Transverse colon (tissue), 4 donors: Measurements from ENCODE around the gene TNC. TPM values are rescaled to one million over a fixed set of nuclear protein-coding genes. Genes with fewer than 3 reads are reported as not detected.

Experiments
- DNase-seq: peaks from one replicate; pipeline ENCODE4 v3.0.0-alpha.2; 2019
- H3K27ac ChIP-seq, 4 donors: fragments of 200-600 bp; sonication (generic); 2 replicates each; pipeline ENCODE4 v1.5.1; 2016 to 2018; ENCODE audit warnings: inconsistent platforms in 4 of 4
- H3K27me3 ChIP-seq: fragments of 200-600 bp; sonication (generic); 2 replicates; pipeline ENCODE4 v1.5.1; 2017; ENCODE audit warnings: inconsistent platforms
- H3K36me3 ChIP-seq, 4 donors: fragments of 200-600 bp; sonication (generic); 2 replicates each; pipeline ENCODE4 v1.5.1; 2017 to 2019; ENCODE audit warnings: inconsistent platforms in 4 of 4
- H3K4me1 ChIP-seq, 4 donors: fragments of 200-600 bp; sonication (generic); 2 replicates each; pipeline ENCODE4 v1.5.1; 2017 to 2020; ENCODE audit warnings: inconsistent platforms in 4 of 4
- H3K4me3 ChIP-seq, 4 donors: fragments of 200-600 bp; sonication (generic); 1 replicate in 1 of 4; 2 replicates in 3 of 4; pipeline versions ENCODE4 v1.5.1 to v1.6.1; 2017 to 2019; ENCODE audit warnings: inconsistent platforms in 4 of 4
- H3K9me3 ChIP-seq, 2 donors: fragments of 200-600 bp; sonication (generic); 2 replicates each; pipeline ENCODE4 v1.5.1; 2017 to 2019; ENCODE audit warnings: inconsistent platforms in 2 of 2
- CTCF ChIP-seq, 5 experiments: fragments of 200-600 bp in 3 of 5; fragments of 450-650 bp in 2 of 5; sonication (generic) in 3 of 5; IDR thresholded peaks; 1 replicate in 2 of 5; 2 replicates in 3 of 5; pipeline ENCODE4 v1.5.1; 2016 to 2017; ENCODE audit warnings: antibody characterized with exemption in 5 of 5, inconsistent platforms in 3 of 5, mild to moderate bottlenecking in 2 of 5, moderate library complexity in 1 of 5
- EP300 ChIP-seq: sonication (generic); formaldehyde crosslinking; IDR thresholded peaks from one replicate; pipeline ENCODE4 v1.6.1; 2017; ENCODE audit warnings: antibody characterized with exemption, low read depth
- POLR2A ChIP-seq: fragments of 450-650 bp; IDR thresholded peaks from one replicate; pipeline ENCODE4 v1.6.1; 2016; ENCODE audit warnings: antibody characterized with exemption, mild to moderate bottlenecking, moderate library complexity
- POLR2AphosphoS5 ChIP-seq, 3 donors: sonication (generic); formaldehyde crosslinking; IDR thresholded peaks; one replicate each; pipeline ENCODE4 v1.6.1; 2016; ENCODE audit warnings: antibody characterized with exemption in 3 of 3
- WGBS, 2 donors: methylation state at CpG; one replicate each; pipeline ENCODE4 v1.1.5; 2018; ENCODE audit warnings: low coverage in 1 of 2; 5-methylcytosine and 5-hydroxymethylcytosine counted together
- in situ Hi-C, 4 donors: fragments of 200-750 bp; cut with MboI; loops; one replicate each; pipeline versions ENCODE4 v1.15.0 to v1.15.1; 2017; ENCODE audit warnings: low sequenced_read_pairs in 3 of 4, low pct_ligation_motif_present in 1 of 4, low pct_unique_long_range_greater_than_20kb in 1 of 4
- intact Hi-C: fragments of 100-400 bp; cut with DNase I; formaldehyde crosslinking; loops from one replicate; pipeline ENCODE4 v1.15.1; 2023; ENCODE audit warnings: low total_unique reads
- total RNA-seq, 4 donors: library from RNA; depleted of rRNA; stranded (reverse); fragments of >200 nt; gene quantifications; one replicate each; pipeline ENCODE4 v1.1.0, GENCODE V29; 2016

The TNC gene
- total RNA-seq, 4 donors from 2014 or later, result 29.4 to 316 (median 61.9) TPM

- intact Hi-C loops (no loop called here), in situ Hi-C loops (no loop called here)
- no peaks in the 10 kb centered on the region for H3K36me3 ChIP-seq
- no peaks in the 10 kb centered on the region for H3K9me3 ChIP-seq
- peaks cover 29% of the 10 kb centered on the region for H3K27me3 ChIP-seq
- H3K27ac ChIP-seq, result no peak overlapping the region
- 100% methylated on average over 1 of the region's 1 CpG for WGBS, 2 donors
- DNase-seq, result no peak
- H3K4me3 ChIP-seq, result no peak overlapping the region
- peaks cover 0 to 1% (median 0%) of the 10 kb centered on the region in 4 donors for H3K4me1 ChIP-seq
- no peak for TF ChIP-seq CTCF (IDR thresholded peaks at IDR 0.05)
- TF ChIP-seq EP300, result no peak
- no peak for TF ChIP-seq POLR2AphosphoS5 (IDR thresholded peaks at IDR 0.05)
- TF ChIP-seq POLR2A, result no peak
These were observed 45.0 kb upstream of the TNC start for GRCh38 chr9:115162946-115163345.

- Histone ChIP-seq H3K36me3 (no peaks in the 10 kb centered on the region), H3K9me3 (no peaks in the 10 kb centered on the region), H3K4me3 (no peak overlapping the region), H3K27ac (no peak overlapping the region), H3K4me1 (peaks cover 0 to 6% (median 0%) of the 10 kb centered on the region in 4 donors), H3K27me3 (peaks cover 36% of the 10 kb centered on the region)
- no peak for TF ChIP-seq POLR2AphosphoS5 (IDR thresholded peaks at IDR 0.05)
- TF ChIP-seq CTCF (IDR thresholded peaks at IDR 0.05), result no peak
- no peak for DNase-seq
- intact Hi-C loops (no loop called here), in situ Hi-C loops (no loop called here)
- WGBS, 2 donors, result 47 to 57% methylated on average over 1 of the region's 1 CpG
These were observed 43.5 kb upstream of the TNC start for GRCh38 chr9:115161446-115161845.

- Histone ChIP-seq H3K4me1 (peaks cover 0 to 6% (median 0%) of the 10 kb centered on the region in 4 donors), H3K36me3 (no peaks in the 10 kb centered on the region), H3K4me3 (no peak overlapping the region), H3K27me3 (peaks cover 50% of the 10 kb centered on the region), H3K27ac (peak overlapping the region; percentile 58 to 75 (median 69)), H3K9me3 (no peaks in the 10 kb centered on the region)
- 59 to 67% methylated on average over 7 to 8 of the region's 8 CpGs for WGBS, 2 donors
- intact Hi-C loops, result no loop called here
- DNase-seq, result no peak
- no peak for TF ChIP-seq CTCF (IDR thresholded peaks at IDR 0.05)
- TF ChIP-seq POLR2A, result no peak
- peak; percentile 17 to 79 (median 64) for TF ChIP-seq POLR2AphosphoS5 (IDR thresholded peaks at IDR 0.05)
- peak; percentile 8 for TF ChIP-seq EP300
- in situ Hi-C loops, result no loop called here
These were observed 40.9 kb upstream of the TNC start for GRCh38 chr9:115158661-115159481.

GRCh38 chr9:115157245-115157674 is 39.3 kb upstream of the TNC start:
- H3K27ac ChIP-seq, result peak overlapping the region; percentile 58 to 75 (median 69)
- H3K36me3 ChIP-seq, result no peaks in the 10 kb centered on the region
- intact Hi-C loops (no loop called here), in situ Hi-C loops (no loop called here)
- H3K27me3 ChIP-seq, result peaks cover 47% of the 10 kb centered on the region
- no peaks in the 10 kb centered on the region for H3K9me3 ChIP-seq
- no peak overlapping the region for H3K4me3 ChIP-seq
- TF ChIP-seq EP300 (no peak), POLR2AphosphoS5 (IDR thresholded peaks at IDR 0.05) (peak in 2 of 3 donors; percentile 22 to 65)
- 14 to 21% methylated on average over 1 to 2 of the region's 2 CpGs for WGBS, 2 donors
- H3K4me1 ChIP-seq, result peaks cover 0 to 6% (median 0%) of the 10 kb centered on the region in 4 donors
- DNase-seq, result no peak
